ENCODE data around the gene ZNF566.

GRCh38 chr19:36401475-36401874, 87.9 kb downstream of the ZNF566 start:
- TF ChIP-seq CTCF (IDR thresholded peaks at IDR 0.05), result no peak
- TF ChIP-seq POLR2A (IDR thresholded peaks at IDR 0.05), result no peak

Data from testis (tissue), 2 donors.